Lung (tissue), 12 donors: Measurements from ENCODE around the gene CCDC178. TPM values are rescaled to one million over a fixed set of nuclear protein-coding genes. Genes with fewer than 3 reads are reported as not detected.

Experiments used
- ATAC-seq: fragments of 200-7000 bp; cut with Tn5 transposase; one replicate; pipeline ENCODE4 v1.9.1; 2020; ENCODE audit warnings: moderate number of reproducible peaks; ENCODE audit not compliant: insufficient read depth, low FRiP score
- DNase-seq, 3 donors: peaks; one replicate each; pipeline ENCODE4 v3.0.0-alpha.2; 2013 to 2017
- H3K27ac ChIP-seq, 2 donors: one replicate each; pipeline ENCODE4 v1.5.1; 2013; ENCODE audit warnings: mild to moderate bottlenecking in 2 of 2, moderate library complexity in 2 of 2, control low read depth in 1 of 2, inconsistent platforms in 1 of 2, low read depth in 1 of 2, low read length in 1 of 2
- H3K27me3 ChIP-seq, 3 donors: one replicate each; pipeline ENCODE4 v1.5.1; 2013; ENCODE audit warnings: low read length in 2 of 3; ENCODE audit not compliant: control insufficient read depth in 3 of 3, insufficient read depth in 3 of 3
- H3K36me3 ChIP-seq, 4 donors: one replicate each; pipeline ENCODE4 v1.5.1; 2013; ENCODE audit warnings: low read length in 4 of 4, mild to moderate bottlenecking in 1 of 4, moderate library complexity in 1 of 4; ENCODE audit not compliant: control insufficient read depth in 4 of 4, insufficient read depth in 4 of 4
- H3K4me1 ChIP-seq, 5 donors: one replicate each; pipeline ENCODE4 v1.5.1; 2013; ENCODE audit warnings: low read length in 5 of 5, mild to moderate bottlenecking in 2 of 5, moderate library complexity in 1 of 5; ENCODE audit not compliant: control insufficient read depth in 5 of 5, insufficient read depth in 5 of 5
- H3K4me3 ChIP-seq: one replicate; pipeline ENCODE4 v1.5.1; 2013; ENCODE audit warnings: mild to moderate bottlenecking, control low read depth, moderate library complexity
- H3K9ac ChIP-seq, 2 donors: one replicate each; pipeline ENCODE4 v1.5.1; 2013; ENCODE audit warnings: low read length in 2 of 2, control low read depth in 1 of 2; ENCODE audit not compliant: insufficient read depth in 1 of 2
- H3K9me3 ChIP-seq, 4 donors: one replicate each; pipeline ENCODE4 v1.5.1; 2013; ENCODE audit warnings: low read length in 3 of 4, mild to moderate bottlenecking in 1 of 4, moderate library complexity in 1 of 4; ENCODE audit not compliant: control insufficient read depth in 4 of 4, insufficient read depth in 3 of 4
- WGBS, 2 donors: extraction: QIAGEN DNeasy Blood & Tissue Kit; methylation state at CpG; one replicate each; pipeline ENCODE4 v1.1.7; 2013; 5-methylcytosine and 5-hydroxymethylcytosine counted together
- polyA plus RNA-seq, 2 donors: library from polyadenylated mRNA; stranded (reverse); fragments of 200-250 nt; gene quantifications; one replicate each; pipeline ENCODE4 v1.2.1, GENCODE V29; 2013
- total RNA-seq, 2 donors: library from RNA; depleted of rRNA in 1 of 2; stranded (reverse); fragments of >200 nt in 1 of 2; gene quantifications; one replicate each; pipeline ENCODE4 v1.2.1, GENCODE V29; 2014 to 2021
- TF ChIP-seq, protein P1 (sequence below): IDR thresholded peaks from 2 replicates; pipeline ENCODE4 v1.5.1; 2012; ENCODE audit warnings: mild to moderate bottlenecking; ENCODE audit errors: control extremely low read depth, extremely low read depth
- donor health status: control.
- donor health status: control.
- donor health status: Bipolar disorder and iron deficiency.
- donor health status: healthy.
- donor health status: DM: yes; HTN: yes; CAD: no.

CCDC178 gene
- total and polyA plus RNA-seq, 4 donors = 0.08 to 1.1 (median 0.77) TPM

DNA sequence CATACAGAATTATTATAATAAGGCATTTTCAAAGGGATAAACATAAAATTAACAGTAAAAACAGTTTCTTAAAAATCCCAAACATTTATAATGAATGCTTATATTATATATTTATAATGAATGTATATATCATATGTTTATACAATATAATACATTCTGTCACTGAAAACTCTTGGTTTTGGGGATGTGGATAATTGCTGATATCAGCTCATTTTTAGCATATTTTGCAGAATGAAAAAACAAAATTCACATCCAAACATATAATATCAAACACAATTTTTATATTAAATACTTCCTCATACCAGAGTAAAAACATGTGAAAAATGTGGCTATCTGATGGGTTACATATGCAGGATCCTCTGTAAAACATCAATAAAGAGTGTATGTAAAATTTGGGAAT lies 465.0 kb downstream of the CCDC178 start:
- peaks cover 0 to 14% (median 0%) of the 10 kb centered on the region in 5 donors for H3K4me1 ChIP-seq
- H3K9me3 ChIP-seq = no peaks in the 10 kb centered on the region
- no peak overlapping the region for H3K9ac ChIP-seq
- no peak overlapping the region for H3K4me3 ChIP-seq
- H3K27ac ChIP-seq = no peak overlapping the region
- H3K36me3 ChIP-seq = no peaks in the 10 kb centered on the region
- no peaks in the 10 kb centered on the region for H3K27me3 ChIP-seq
- no peak for ATAC-seq
- DNase-seq = no peak
- TF ChIP-seq, protein P1, sequence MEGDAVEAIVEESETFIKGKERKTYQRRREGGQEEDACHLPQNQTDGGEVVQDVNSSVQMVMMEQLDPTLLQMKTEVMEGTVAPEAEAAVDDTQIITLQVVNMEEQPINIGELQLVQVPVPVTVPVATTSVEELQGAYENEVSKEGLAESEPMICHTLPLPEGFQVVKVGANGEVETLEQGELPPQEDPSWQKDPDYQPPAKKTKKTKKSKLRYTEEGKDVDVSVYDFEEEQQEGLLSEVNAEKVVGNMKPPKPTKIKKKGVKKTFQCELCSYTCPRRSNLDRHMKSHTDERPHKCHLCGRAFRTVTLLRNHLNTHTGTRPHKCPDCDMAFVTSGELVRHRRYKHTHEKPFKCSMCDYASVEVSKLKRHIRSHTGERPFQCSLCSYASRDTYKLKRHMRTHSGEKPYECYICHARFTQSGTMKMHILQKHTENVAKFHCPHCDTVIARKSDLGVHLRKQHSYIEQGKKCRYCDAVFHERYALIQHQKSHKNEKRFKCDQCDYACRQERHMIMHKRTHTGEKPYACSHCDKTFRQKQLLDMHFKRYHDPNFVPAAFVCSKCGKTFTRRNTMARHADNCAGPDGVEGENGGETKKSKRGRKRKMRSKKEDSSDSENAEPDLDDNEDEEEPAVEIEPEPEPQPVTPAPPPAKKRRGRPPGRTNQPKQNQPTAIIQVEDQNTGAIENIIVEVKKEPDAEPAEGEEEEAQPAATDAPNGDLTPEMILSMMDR = no peak

DNA sequence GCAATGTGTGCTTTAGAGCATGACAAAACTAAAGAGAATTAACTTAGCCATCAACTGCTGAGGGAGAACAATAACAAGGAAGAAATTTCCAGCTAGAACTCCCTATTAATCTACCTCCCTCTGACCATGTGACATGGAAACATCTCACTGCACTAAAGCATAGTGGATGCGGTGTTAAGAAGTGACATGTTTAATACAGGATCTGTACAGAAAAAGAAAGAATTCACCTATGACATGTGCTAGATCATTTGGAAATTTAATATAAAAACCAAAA lies 465.4 kb downstream of the CCDC178 start:
- Histone ChIP-seq H3K9me3 (no peaks in the 10 kb centered on the region), H3K27ac (no peak overlapping the region), H3K4me3 (no peak overlapping the region), H3K27me3 (no peaks in the 10 kb centered on the region), H3K4me1 (peaks cover 0 to 14% (median 0%) of the 10 kb centered on the region in 5 donors), H3K36me3 (no peaks in the 10 kb centered on the region), H3K9ac (no peak overlapping the region)
- WGBS, 2 donors = 94 to 96% methylated on average over 1 of the region's 1 CpG
- DNase-seq = no peak
- no peak for ATAC-seq
- TF ChIP-seq, protein P1 = no peak

- no peaks in the 10 kb centered on the region for H3K27me3 ChIP-seq
- TF ChIP-seq, protein P1 = no peak
- WGBS, 2 donors = 60 to 62% methylated on average over 4 of the region's 4 CpGs
- no peak overlapping the region for H3K27ac ChIP-seq
- H3K9me3 ChIP-seq = no peaks in the 10 kb centered on the region
- DNase-seq (peak in 1 of 3 donors; percentile 11), ATAC-seq (no peak)
- no peak overlapping the region for H3K9ac ChIP-seq
- H3K4me3 ChIP-seq = no peak overlapping the region
- peaks cover 0 to 14% (median 0%) of the 10 kb centered on the region in 5 donors for H3K4me1 ChIP-seq
- no peaks in the 10 kb centered on the region for H3K36me3 ChIP-seq
Observed at GRCh38 chr18:32974421-32975162, 465.9 kb downstream of the CCDC178 start.

DNA sequence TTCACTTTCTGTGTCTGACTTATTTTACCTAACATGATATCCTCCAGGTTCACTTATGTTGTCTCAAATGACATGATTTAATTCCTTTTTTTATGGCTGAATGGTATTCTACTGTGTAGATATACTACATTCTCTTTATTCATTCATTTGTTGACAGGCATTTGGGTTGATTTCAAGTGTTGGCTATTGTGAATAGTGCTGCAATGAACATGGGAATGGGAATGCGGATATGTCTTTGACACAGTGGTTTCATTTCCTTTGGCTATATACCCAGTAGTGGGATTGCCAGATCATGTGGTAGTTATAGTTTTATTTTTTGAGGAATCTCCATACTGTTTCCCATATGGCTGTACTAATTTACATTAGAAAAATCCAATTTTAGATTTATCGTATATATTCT lies 472.3 kb downstream of the CCDC178 start:
- Histone ChIP-seq H3K9ac (no peak overlapping the region), H3K27me3 (no peaks in the 10 kb centered on the region), H3K9me3 (no peaks in the 10 kb centered on the region), H3K27ac (no peak overlapping the region), H3K36me3 (no peaks in the 10 kb centered on the region), H3K4me3 (no peak overlapping the region), H3K4me1 (no peaks in the 10 kb centered on the region)
- WGBS, 2 donors = 96 to 97% methylated on average over 2 of the region's 2 CpGs
- TF ChIP-seq, protein P1 = no peak
- no peak for ATAC-seq
- DNase-seq = no peak
